CD1c-positive myeloid dendritic cell (primary cell): Measurements from ENCODE around the gene SLC2A1.

Source experiments
- DNase-seq: peaks from one replicate; pipeline ENCODE4 v3.0.0-alpha.2; 2016; ENCODE audit errors: extremely low spot score

SLC2A1 gene

GRCh38 chr1:42942444-42942843, 16.2 kb downstream of the SLC2A1 start:
- no peak for DNase-seq

GRCh38 chr1:42941640-42942330, 16.9 kb downstream of the SLC2A1 start:
- DNase-seq, result peak; percentile 52

- DNase-seq, result peak; percentile 37
These were observed 17.6 kb downstream of the SLC2A1 start for GRCh38 chr1:42940851-42941639.

GRCh38 chr1:42938645-42939615, 19.7 kb downstream of the SLC2A1 start:
- no peak for DNase-seq

- peak; percentile 52 for DNase-seq
These were observed 20.6 kb downstream of the SLC2A1 start for GRCh38 chr1:42937836-42938644.

- DNase-seq, result peak; percentile 55
These were observed 21.4 kb downstream of the SLC2A1 start for GRCh38 chr1:42937141-42937696.

GRCh38 chr1:42936309-42937078, 22.2 kb downstream of the SLC2A1 start:
- DNase-seq, result no peak

- DNase-seq, result no peak
These were observed 22.7 kb downstream of the SLC2A1 start for GRCh38 chr1:42935971-42936308.

- peak; percentile 67 for DNase-seq
These were observed 23.3 kb downstream of the SLC2A1 start for GRCh38 chr1:42935313-42935895.

- DNase-seq, result no peak
These were observed 23.9 kb downstream of the SLC2A1 start for GRCh38 chr1:42934541-42935312.

- no peak for DNase-seq
These were observed 24.8 kb downstream of the SLC2A1 start for GRCh38 chr1:42933610-42934491.

- no peak for DNase-seq
These were observed 25.5 kb downstream of the SLC2A1 start for GRCh38 chr1:42933060-42933586.

GRCh38 chr1:42932442-42932941, 26.2 kb downstream of the SLC2A1 start:
- no peak for DNase-seq

- DNase-seq, result peak; percentile 82
These were observed 26.7 kb downstream of the SLC2A1 start for GRCh38 chr1:42931911-42932422.

GRCh38 chr1:42931108-42931539, 27.5 kb downstream of the SLC2A1 start:
- peak; percentile 77 for DNase-seq

GRCh38 chr1:42930178-42931107, 28.2 kb downstream of the SLC2A1 start:
- no peak for DNase-seq
